Ureter (tissue), 1 donor: ENCODE data around the gene CPNE7. TPM values are rescaled to one million over a fixed set of nuclear protein-coding genes. Genes with fewer than 3 reads are reported as not detected.
"Not testable (repeated sequence)": the region's sequence is repeated elsewhere in the genome, so short reads cannot be mapped to it uniquely, and the experiment has no call there.

Experiments
- DNase-seq: peaks from one replicate; pipeline ENCODE4 v3.0.0-alpha.2; 2020; ENCODE audit warnings: low spot score
- total RNA-seq: library from RNA; stranded (reverse); gene quantifications from one replicate; pipeline ENCODE4 v1.2.4, GENCODE V29; 2023
- donor health status: DM: yes; HTN: yes; CAD: no.

CPNE7 gene
- total RNA-seq, 1 donor from 2014 or later = 16.2 TPM

- DNase-seq = no peak
Measured at GRCh38 chr16:89583197-89583894, 7.8 kb downstream of the CPNE7 start.

- DNase-seq = no peak
Measured at GRCh38 chr16:89583895-89584644, 8.5 kb downstream of the CPNE7 start.

- DNase-seq = no peak
Measured at GRCh38 chr16:89584768-89585549, 9.4 kb downstream of the CPNE7 start.

- no peak for DNase-seq
Measured at GRCh38 chr16:89586218-89586617, 10.7 kb downstream of the CPNE7 start.

GRCh38 chr16:89586853-89587252 lies 11.3 kb downstream of the CPNE7 start:
- DNase-seq = no peak

GRCh38 chr16:89587676-89588075 lies 12.1 kb downstream of the CPNE7 start:
- not testable (repeated sequence) for DNase-seq

- DNase-seq = no peak
Measured at GRCh38 chr16:89588413-89589109, 13.0 kb downstream of the CPNE7 start.

- DNase-seq = no peak
Measured at GRCh38 chr16:89589241-89589926, 13.8 kb downstream of the CPNE7 start.

GRCh38 chr16:89593841-89594240 lies 18.3 kb downstream of the CPNE7 start:
- DNase-seq = no peak

GRCh38 chr16:89595330-89596060 lies 19.9 kb downstream of the CPNE7 start:
- DNase-seq = no peak

GRCh38 chr16:89596061-89596689 lies 20.6 kb downstream of the CPNE7 start:
- DNase-seq = no peak

GRCh38 chr16:89596957-89597649 lies 21.5 kb downstream of the CPNE7 start:
- no peak for DNase-seq

- DNase-seq = no peak
Measured at GRCh38 chr16:89598199-89598598, 22.6 kb downstream of the CPNE7 start.

GRCh38 chr16:89599451-89599858 lies 23.9 kb downstream of the CPNE7 start:
- DNase-seq = no peak

GRCh38 chr16:89599902-89600301 lies 24.3 kb downstream of the CPNE7 start:
- DNase-seq = no peak

- DNase-seq = no peak
Measured at GRCh38 chr16:89600427-89600826, 24.9 kb downstream of the CPNE7 start.

GRCh38 chr16:89600956-89601355 lies 25.4 kb downstream of the CPNE7 start:
- DNase-seq = no peak

- DNase-seq = peak; percentile 41
Measured at GRCh38 chr16:89601906-89602272, 26.3 kb downstream of the CPNE7 start.

GRCh38 chr16:89602273-89602951 lies 26.9 kb downstream of the CPNE7 start:
- DNase-seq = peak; percentile 63
